Fibroblast of the aortic adventitia (primary cell): ENCODE data around the gene TGFA. TPM values are rescaled to one million over a fixed set of nuclear protein-coding genes. Genes with fewer than 3 reads are reported as not detected.

ENCODE experiments used
- DNase-seq: peaks from one replicate; pipeline ENCODE4 v3.0.0-alpha.2; 2010; ENCODE audit warnings: low read depth
- H3K4me3 ChIP-seq: 2 replicates; pipeline ENCODE4 v1.5.1; 2011; ENCODE audit warnings: low read depth, mild to moderate bottlenecking, control low read depth, low read length, moderate library complexity
- total RNA-seq: library from RNA; depleted of rRNA; stranded (reverse); fragments of >200 nt; gene quantifications from 2 replicates; pipeline ENCODE4 v1.2.3, GENCODE V29; 2012; ENCODE audit warnings: low replicate concordance
- TF ChIP-seq, protein P1 (sequence below): IDR thresholded peaks from 2 replicates; pipeline ENCODE4 v1.5.1; 2011; ENCODE audit warnings: mild to moderate bottlenecking, low read length, control low read depth, inconsistent platforms; ENCODE audit not compliant: insufficient read depth

TGFA gene
- total RNA-seq, 1 donor = not detected

DNA sequence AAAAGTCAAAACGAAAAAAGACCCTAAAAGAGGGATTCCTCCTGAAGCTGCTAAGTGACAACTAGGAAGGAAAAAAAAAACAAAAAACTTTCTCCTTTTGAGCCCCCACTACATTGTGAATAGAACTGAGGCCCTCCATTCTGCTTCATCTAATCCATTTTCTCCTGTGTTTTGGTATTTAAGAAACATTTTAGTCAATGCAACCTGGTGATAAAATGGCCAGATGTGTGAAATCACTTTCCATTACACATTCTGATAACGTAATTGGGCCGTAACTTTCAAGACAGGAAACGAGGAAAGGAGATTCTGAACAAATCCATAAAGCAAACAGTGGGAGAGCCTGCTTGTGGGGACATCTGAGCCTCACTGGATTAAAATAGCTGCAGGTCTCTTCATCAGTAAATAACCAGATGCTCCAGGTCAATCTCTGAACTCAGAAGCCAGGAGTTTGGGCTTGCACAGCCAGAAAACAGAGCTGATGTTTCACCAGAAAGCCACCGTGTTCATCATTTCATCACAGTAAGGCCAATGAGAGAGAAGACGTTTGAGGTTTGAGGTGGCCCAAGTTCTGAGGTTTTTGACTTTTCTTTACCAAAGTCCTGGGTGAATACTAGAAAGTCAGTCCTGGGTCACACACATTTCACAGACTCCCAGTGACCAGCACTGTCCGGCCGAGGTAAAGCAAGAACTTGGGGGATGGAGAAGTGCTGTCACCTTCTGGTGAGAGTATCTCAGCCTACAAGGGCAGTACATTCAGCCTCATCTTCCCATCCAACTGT, 47.8 kb downstream of the TGFA start:
- TF ChIP-seq, protein P1, sequence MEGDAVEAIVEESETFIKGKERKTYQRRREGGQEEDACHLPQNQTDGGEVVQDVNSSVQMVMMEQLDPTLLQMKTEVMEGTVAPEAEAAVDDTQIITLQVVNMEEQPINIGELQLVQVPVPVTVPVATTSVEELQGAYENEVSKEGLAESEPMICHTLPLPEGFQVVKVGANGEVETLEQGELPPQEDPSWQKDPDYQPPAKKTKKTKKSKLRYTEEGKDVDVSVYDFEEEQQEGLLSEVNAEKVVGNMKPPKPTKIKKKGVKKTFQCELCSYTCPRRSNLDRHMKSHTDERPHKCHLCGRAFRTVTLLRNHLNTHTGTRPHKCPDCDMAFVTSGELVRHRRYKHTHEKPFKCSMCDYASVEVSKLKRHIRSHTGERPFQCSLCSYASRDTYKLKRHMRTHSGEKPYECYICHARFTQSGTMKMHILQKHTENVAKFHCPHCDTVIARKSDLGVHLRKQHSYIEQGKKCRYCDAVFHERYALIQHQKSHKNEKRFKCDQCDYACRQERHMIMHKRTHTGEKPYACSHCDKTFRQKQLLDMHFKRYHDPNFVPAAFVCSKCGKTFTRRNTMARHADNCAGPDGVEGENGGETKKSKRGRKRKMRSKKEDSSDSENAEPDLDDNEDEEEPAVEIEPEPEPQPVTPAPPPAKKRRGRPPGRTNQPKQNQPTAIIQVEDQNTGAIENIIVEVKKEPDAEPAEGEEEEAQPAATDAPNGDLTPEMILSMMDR = no peak
- no peak overlapping the region for H3K4me3 ChIP-seq
- DNase-seq = no peak

- TF ChIP-seq, protein P1 = no peak
- no peak for DNase-seq
- H3K4me3 ChIP-seq = no peak overlapping the region
Measured at GRCh38 chr2:70504750-70505149, 48.9 kb downstream of the TGFA start.

GRCh38 chr2:70503896-70504295, 49.7 kb downstream of the TGFA start:
- no peak overlapping the region for H3K4me3 ChIP-seq
- no peak for DNase-seq
- TF ChIP-seq, protein P1 = no peak

DNA sequence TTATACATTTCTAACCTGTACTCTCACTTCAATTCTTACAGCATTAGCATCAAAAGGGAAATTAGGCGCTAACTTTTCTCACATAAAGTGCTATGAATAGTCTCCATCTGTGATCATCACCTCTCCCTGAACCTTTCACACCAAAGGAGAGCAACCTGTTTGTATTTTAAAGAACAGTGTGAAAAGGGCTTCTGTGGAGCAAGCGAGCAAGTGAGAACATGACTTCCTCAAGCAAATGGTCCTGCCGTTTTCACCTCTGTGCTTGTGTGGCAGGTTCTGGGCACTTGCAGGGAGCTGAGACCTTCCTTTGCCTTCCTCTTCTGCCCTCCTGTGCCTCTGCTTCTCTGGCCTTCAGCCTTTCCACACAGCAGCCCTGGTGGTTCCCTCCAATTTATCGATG, 51.9 kb downstream of the TGFA start:
- TF ChIP-seq, protein P1 = no peak
- no peak overlapping the region for H3K4me3 ChIP-seq
- DNase-seq = no peak

GRCh38 chr2:70501215-70501614, 52.4 kb downstream of the TGFA start:
- TF ChIP-seq, protein P1 = no peak
- no peak overlapping the region for H3K4me3 ChIP-seq
- no peak for DNase-seq

GRCh38 chr2:70499253-70499652, 54.4 kb downstream of the TGFA start:
- TF ChIP-seq, protein P1 = no peak
- DNase-seq = no peak
- no peak overlapping the region for H3K4me3 ChIP-seq

- DNase-seq = no peak
- TF ChIP-seq, protein P1 = no peak
- H3K4me3 ChIP-seq = no peak overlapping the region
Measured at GRCh38 chr2:70498528-70498927, 55.1 kb downstream of the TGFA start.
